K562 (cell line): ENCODE measurements around the gene TRNP1. TPM values are rescaled to one million over a fixed set of nuclear protein-coding genes. Genes with fewer than 3 reads are reported as not detected.

Experiments used
- CHD4 ChIP-seq: fragments of 200-600 bp; sonication (generic); IDR thresholded peaks from 3 replicates; pipeline ENCODE4 v1.6.1; 2012; ENCODE audit warnings: low read depth, mild to moderate bottlenecking, mixed read lengths, low read length, inconsistent platforms; ENCODE audit not compliant: insufficient read depth, insufficient replicate concordance, poor library complexity, severe bottlenecking
- EP400 ChIP-seq: fragments of 450-650 bp; IDR thresholded peaks from 2 replicates; pipeline ENCODE4 v1.6.1; 2017; ENCODE audit warnings: antibody characterized with exemption, mild to moderate bottlenecking, moderate library complexity
- GTF2E2 ChIP-seq: fragments of 200-800 bp; sonication (Bioruptor generic); IDR thresholded peaks from 2 replicates; pipeline ENCODE4 v1.6.1; 2016; ENCODE audit warnings: missing genetic modification characterization, missing compliant biosample characterization
- HDAC3 ChIP-seq: fragments of 450-650 bp; IDR thresholded peaks from 2 replicates; pipeline ENCODE4 v1.6.1; 2018; ENCODE audit warnings: borderline replicate concordance, mild to moderate bottlenecking, moderate library complexity; ENCODE audit not compliant: partially characterized antibody
- HMBOX1 ChIP-seq: sonication (generic); IDR thresholded peaks from 2 replicates; pipeline ENCODE4 v1.6.1; 2016
- MCM3 ChIP-seq: fragments of 450-650 bp; IDR thresholded peaks from 2 replicates; pipeline ENCODE4 v1.6.1; 2016
- RERE ChIP-seq: sonication (generic); formaldehyde crosslinking; IDR thresholded peaks from 2 replicates; pipeline ENCODE4 v1.8.0; 2023; ENCODE audit warnings: missing genetic modification reagents, mild to moderate bottlenecking, borderline replicate concordance
- SAFB ChIP-seq: fragments of 200-400 bp; formaldehyde crosslinking; IDR thresholded peaks from 2 replicates; pipeline ENCODE4 v1.6.1; 2017; ENCODE audit warnings: low read depth, low read length, borderline replicate concordance
- SRSF1 ChIP-seq: fragments of 200-400 bp; formaldehyde crosslinking; IDR thresholded peaks from 2 replicates; pipeline ENCODE4 v1.6.1; 2017; ENCODE audit warnings: mild to moderate bottlenecking, low read depth, low read length, moderate library complexity
- TBP ChIP-seq: optimal IDR thresholded peaks from 2 replicates; pipeline ENCODE3; 2011; ENCODE audit warnings: low read depth, low read length, improper control_type of control experiment
- ZC3H11A ChIP-seq: IDR thresholded peaks from 2 replicates; pipeline ENCODE4 v1.6.1; 2012; ENCODE audit warnings: low read depth, low read length, improper control_type of control experiment
- ZNF407 ChIP-seq: fragments of 450-650 bp; IDR thresholded peaks from 2 replicates; pipeline ENCODE4 v1.6.1; 2016; ENCODE audit warnings: low read depth
- ZNF785 ChIP-seq: fragments of 250-450 bp; sonication (Bioruptor Pico); IDR thresholded peaks from 2 replicates; pipeline ENCODE4 v1.4.0; 2020; ENCODE audit warnings: mild to moderate bottlenecking
- polyA plus RNA-seq, 8 experiments: library from polyadenylated mRNA; depleted of rRNA in 4 of 8; stranded (reverse) in 5 of 8; unstranded in 3 of 8; fragments of >200 nt; fragmentation: Nextera tagmentation in 2 of 8; fragmentation: Illumina TruSeq in 1 of 8; extraction: Ambion mirVana in 2 of 8; extraction: Trizol in 1 of 8; gene quantifications; 2 replicates each; pipeline versions ENCODE4 v1.2.1 to v1.2.3, GENCODE V29; 2011 to 2014; ENCODE audit warnings: inconsistent platforms in 1 of 8, missing spikeins in 1 of 8
- total RNA-seq, 7 experiments: library from RNA; depleted of rRNA in 6 of 7; stranded (reverse); fragments of >200 nt in 6 of 7; fragmentation: Illumina TruSeq in 2 of 7; extraction: Trizol in 2 of 7; gene quantifications; 2 replicates each; pipeline versions ENCODE4 v1.2.1 to v1.2.3, GENCODE V29; 2011 to 2021; ENCODE audit warnings: low replicate concordance in 1 of 7

TRNP1 gene
- total and polyA plus RNA-seq, 9 of the 15 experiments (the other 6 are each of a cell fraction or from before 2014, with no cell fraction given) = 0.03 to 1.3 (median 0.95) TPM

- TF ChIP-seq ZC3H11A (no peak), GTF2E2 (tag) (no peak), MCM3 (no peak), ZNF407 (no peak), RERE (no peak), SRSF1 (no peak), ZNF785 (CRISPR knock-in tag) (no peak), EP400 (peak; percentile 68), CHD4 (no peak), TBP (peak; percentile 49), HMBOX1 (no peak), SAFB (no peak), HDAC3 (no peak)
Measured at GRCh38 chr1:27049607-27050006, 56.1 kb downstream of the TRNP1 start (continued).
